NB4 (cell line): ENCODE results near the gene TMEM248.

Experiments
- POLR2A ChIP-seq: IDR thresholded peaks from 2 replicates; pipeline ENCODE4 v1.6.1; 2011; ENCODE audit warnings: mild to moderate bottlenecking; ENCODE audit not compliant: insufficient read length; ENCODE audit errors: extremely low read depth
- TF ChIP-seq, protein P1 (sequence below): IDR thresholded peaks from one replicate; pipeline ENCODE4 v1.5.1; 2012; ENCODE audit warnings: low read depth, low read length

DNA sequence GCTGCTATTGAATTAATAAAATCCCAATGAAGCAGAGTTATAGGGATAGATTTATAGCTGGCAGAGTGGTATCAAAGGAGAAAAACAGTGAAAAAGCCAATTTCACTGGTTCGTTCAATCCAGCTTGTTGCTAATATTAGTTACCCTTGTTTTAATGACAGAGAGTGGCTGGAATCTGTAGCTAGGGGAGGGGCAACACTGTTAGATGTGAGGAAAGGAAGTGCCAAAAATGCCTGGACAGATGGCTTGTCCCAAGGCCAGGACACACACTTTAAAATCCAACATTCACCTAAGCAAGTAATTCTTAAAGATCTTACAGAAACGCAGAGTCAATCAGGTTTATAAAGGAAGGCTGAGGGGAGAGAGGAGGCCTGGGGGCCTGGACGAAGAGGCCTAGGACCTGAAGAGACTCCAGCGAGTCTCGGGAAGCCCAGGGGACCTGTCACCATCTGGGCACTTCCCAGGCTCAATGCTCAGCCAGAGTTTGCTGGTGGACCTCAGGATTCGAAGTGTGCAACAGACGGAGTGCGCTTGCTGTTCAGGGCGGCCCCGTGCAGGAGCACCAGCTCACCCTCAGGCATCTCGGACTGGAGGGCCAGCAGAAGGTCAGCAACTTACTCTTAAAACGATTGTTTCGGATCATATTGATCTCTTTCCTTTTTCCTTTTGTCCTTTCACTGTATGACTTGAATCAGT, 36.7 kb downstream of the TMEM248 start:
- TF ChIP-seq POLR2A: no peak
- TF ChIP-seq, protein P1, sequence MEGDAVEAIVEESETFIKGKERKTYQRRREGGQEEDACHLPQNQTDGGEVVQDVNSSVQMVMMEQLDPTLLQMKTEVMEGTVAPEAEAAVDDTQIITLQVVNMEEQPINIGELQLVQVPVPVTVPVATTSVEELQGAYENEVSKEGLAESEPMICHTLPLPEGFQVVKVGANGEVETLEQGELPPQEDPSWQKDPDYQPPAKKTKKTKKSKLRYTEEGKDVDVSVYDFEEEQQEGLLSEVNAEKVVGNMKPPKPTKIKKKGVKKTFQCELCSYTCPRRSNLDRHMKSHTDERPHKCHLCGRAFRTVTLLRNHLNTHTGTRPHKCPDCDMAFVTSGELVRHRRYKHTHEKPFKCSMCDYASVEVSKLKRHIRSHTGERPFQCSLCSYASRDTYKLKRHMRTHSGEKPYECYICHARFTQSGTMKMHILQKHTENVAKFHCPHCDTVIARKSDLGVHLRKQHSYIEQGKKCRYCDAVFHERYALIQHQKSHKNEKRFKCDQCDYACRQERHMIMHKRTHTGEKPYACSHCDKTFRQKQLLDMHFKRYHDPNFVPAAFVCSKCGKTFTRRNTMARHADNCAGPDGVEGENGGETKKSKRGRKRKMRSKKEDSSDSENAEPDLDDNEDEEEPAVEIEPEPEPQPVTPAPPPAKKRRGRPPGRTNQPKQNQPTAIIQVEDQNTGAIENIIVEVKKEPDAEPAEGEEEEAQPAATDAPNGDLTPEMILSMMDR: no peak
